ENCODE measurements around the gene GANAB. TPM values are rescaled to one million over a fixed set of nuclear protein-coding genes. Genes with fewer than 3 reads are reported as not detected.

The GANAB gene
- total and polyA plus RNA-seq, 2 of the 13 experiments (the other 11 are each of a cell fraction or from before 2014, with no cell fraction given), result 99.5 to 234 TPM

Small RNA genes lying within 50 kb of the gene (small RNA-seq; reads per million reads assigned to genes)
- gene AP001458.1 (ENCODE audit: insufficient read depth in 2 of 3, insufficient read length in 3 of 3, low read depth in 2 of 3, low replicate concordance in 1 of 3) (0 reads per million in 3 experiments), gene SNORA57 (ENCODE audit: insufficient read depth in 2 of 3, insufficient read length in 3 of 3, low read depth in 2 of 3, low replicate concordance in 1 of 3) (0 reads per million in 3 experiments)

Other genes with a start within 250 kb of the GANAB start
- gene SCGB1A1, start 227.6 kb downstream of the GANAB start, total RNA-seq (2016; rRNA removed; fragmentation: Illumina TruSeq; extraction: Trizol), result not detected in 2 replicates
- not detected in 2 replicates for gene SCGB1A1, start 227.6 kb downstream of the GANAB start, polyA plus RNA-seq (2011; rRNA removed)
- gene AHNAK, start 99.8 kb downstream of the GANAB start, total RNA-seq (2016; rRNA removed; fragmentation: Illumina TruSeq; extraction: Trizol), result 25.0 and 40.6 TPM in 2 replicates
- 22.8 and 23.4 TPM in 2 replicates for gene AHNAK, start 99.8 kb downstream of the GANAB start, polyA plus RNA-seq (2011; rRNA removed)
- 1,787 and 2,092 TPM in 2 replicates for gene EEF1G, start 72.7 kb downstream of the GANAB start, total RNA-seq (2016; rRNA removed; fragmentation: Illumina TruSeq; extraction: Trizol)
- 1,819 and 2,144 TPM in 2 replicates for gene EEF1G, start 72.7 kb downstream of the GANAB start, polyA plus RNA-seq (2011; rRNA removed)
- gene TUT1, start 55.1 kb downstream of the GANAB start, total RNA-seq (2016; rRNA removed; fragmentation: Illumina TruSeq; extraction: Trizol), result 8.5 and 9.7 TPM in 2 replicates
- gene TUT1, start 55.1 kb downstream of the GANAB start, polyA plus RNA-seq (2011; rRNA removed), result 14.3 and 17.5 TPM in 2 replicates
- 58.1 and 70.0 TPM in 2 replicates for gene MTA2, start 44.7 kb downstream of the GANAB start, total RNA-seq (2016; rRNA removed; fragmentation: Illumina TruSeq; extraction: Trizol)
- 14.0 and 16.8 TPM in 2 replicates for gene MTA2, start 44.7 kb downstream of the GANAB start, polyA plus RNA-seq (2011; rRNA removed)
- gene EML3, start 33.8 kb downstream of the GANAB start, total RNA-seq (2016; rRNA removed; fragmentation: Illumina TruSeq; extraction: Trizol), result 4.6 and 10.6 TPM in 2 replicates
- gene EML3, start 33.8 kb downstream of the GANAB start, polyA plus RNA-seq (2011; rRNA removed), result 12.3 and 16.6 TPM in 2 replicates
- 1.8 and 2.4 TPM in 2 replicates for gene ROM1, start 33.4 kb downstream of the GANAB start, total RNA-seq (2016; rRNA removed; fragmentation: Illumina TruSeq; extraction: Trizol)
- 1.2 and 1.6 TPM in 2 replicates for gene ROM1, start 33.4 kb downstream of the GANAB start, polyA plus RNA-seq (2011; rRNA removed)
- gene B3GAT3, start 24.6 kb downstream of the GANAB start, total RNA-seq (2016; rRNA removed; fragmentation: Illumina TruSeq; extraction: Trizol), result 8.4 and 21.3 TPM in 2 replicates
- gene B3GAT3, start 24.6 kb downstream of the GANAB start, polyA plus RNA-seq (2011; rRNA removed), result 26.1 and 40.4 TPM in 2 replicates
- 11.3 and 13.2 TPM in 2 replicates for gene INTS5, start 6.7 kb upstream of the GANAB start, total RNA-seq (2016; rRNA removed; fragmentation: Illumina TruSeq; extraction: Trizol)
- gene INTS5, start 6.7 kb upstream of the GANAB start, polyA plus RNA-seq (2011; rRNA removed), result 5.7 and 7.8 TPM in 2 replicates
- 91.8 and 109 TPM in 2 replicates for gene C11orf98, start 18.6 kb upstream of the GANAB start, total RNA-seq (2016; rRNA removed; fragmentation: Illumina TruSeq; extraction: Trizol)
- 30.4 and 40.9 TPM in 2 replicates for gene C11orf98, start 18.6 kb upstream of the GANAB start, polyA plus RNA-seq (2011; rRNA removed)
- gene CSKMT, start 18.7 kb upstream of the GANAB start, total RNA-seq (2016; rRNA removed; fragmentation: Illumina TruSeq; extraction: Trizol), result 9.9 and 31.8 TPM in 2 replicates
- gene CSKMT, start 18.7 kb upstream of the GANAB start, polyA plus RNA-seq (2011; rRNA removed), result 7.6 and 9.8 TPM in 2 replicates
- 12.1 and 16.0 TPM in 2 replicates for gene UQCC3, start 25.1 kb upstream of the GANAB start, total RNA-seq (2016; rRNA removed; fragmentation: Illumina TruSeq; extraction: Trizol)
- 7.7 and 8.4 TPM in 2 replicates for gene UQCC3, start 25.1 kb upstream of the GANAB start, polyA plus RNA-seq (2011; rRNA removed)
- 1.4 and 3.7 TPM in 2 replicates for gene LBHD1, start 25.7 kb upstream of the GANAB start, total RNA-seq (2016; rRNA removed; fragmentation: Illumina TruSeq; extraction: Trizol)
- 3.2 and 3.6 TPM in 2 replicates for gene LBHD1, start 25.7 kb upstream of the GANAB start, polyA plus RNA-seq (2011; rRNA removed)
- 52.4 and 58.9 TPM in 2 replicates for gene UBXN1, start 32.5 kb upstream of the GANAB start, total RNA-seq (2016; rRNA removed; fragmentation: Illumina TruSeq; extraction: Trizol)
- 47.1 and 47.5 TPM in 2 replicates for gene UBXN1, start 32.5 kb upstream of the GANAB start, polyA plus RNA-seq (2011; rRNA removed)
- gene LRRN4CL, start 42.9 kb upstream of the GANAB start, total RNA-seq (2016; rRNA removed; fragmentation: Illumina TruSeq; extraction: Trizol), result 0.11 TPM in 1 of 2 replicates, not detected in the other
- gene LRRN4CL, start 42.9 kb upstream of the GANAB start, polyA plus RNA-seq (2011; rRNA removed), result 0.04 TPM in 1 of 2 replicates, not detected in the other
- gene BSCL2, start 60.8 kb upstream of the GANAB start, total RNA-seq (2016; rRNA removed; fragmentation: Illumina TruSeq; extraction: Trizol), result 10.2 and 21.1 TPM in 2 replicates
- 19.5 and 22.6 TPM in 2 replicates for gene BSCL2, start 60.8 kb upstream of the GANAB start, polyA plus RNA-seq (2011; rRNA removed)
- not detected in 2 replicates for gene GNG3, start 61.1 kb upstream of the GANAB start, total RNA-seq (2016; rRNA removed; fragmentation: Illumina TruSeq; extraction: Trizol)
- gene GNG3, start 61.1 kb upstream of the GANAB start, polyA plus RNA-seq (2011; rRNA removed), result not detected in 2 replicates
- 8.4 and 9.6 TPM in 2 replicates for gene HNRNPUL2, start 80.8 kb upstream of the GANAB start, total RNA-seq (2016; rRNA removed; fragmentation: Illumina TruSeq; extraction: Trizol)
- gene HNRNPUL2, start 80.8 kb upstream of the GANAB start, polyA plus RNA-seq (2011; rRNA removed), result 9.6 TPM in 2 replicates
- gene TTC9C, start 81.9 kb upstream of the GANAB start, total RNA-seq (2016; rRNA removed; fragmentation: Illumina TruSeq; extraction: Trizol), result 36.4 and 42.5 TPM in 2 replicates
- gene TTC9C, start 81.9 kb upstream of the GANAB start, polyA plus RNA-seq (2011; rRNA removed), result 28.0 and 29.1 TPM in 2 replicates
- 4.0 and 5.2 TPM in 2 replicates for gene ZBTB3, start 107.5 kb upstream of the GANAB start, total RNA-seq (2016; rRNA removed; fragmentation: Illumina TruSeq; extraction: Trizol)
- gene ZBTB3, start 107.5 kb upstream of the GANAB start, polyA plus RNA-seq (2011; rRNA removed), result 3.1 and 3.4 TPM in 2 replicates
- gene POLR2G, start 115.0 kb upstream of the GANAB start, total RNA-seq (2016; rRNA removed; fragmentation: Illumina TruSeq; extraction: Trizol), result 97.6 and 116 TPM in 2 replicates
- 85.9 and 97.1 TPM in 2 replicates for gene POLR2G, start 115.0 kb upstream of the GANAB start, polyA plus RNA-seq (2011; rRNA removed)
- 13.4 and 19.4 TPM in 2 replicates for gene TAF6L, start 124.8 kb upstream of the GANAB start, total RNA-seq (2016; rRNA removed; fragmentation: Illumina TruSeq; extraction: Trizol)
- 12.6 and 15.3 TPM in 2 replicates for gene TAF6L, start 124.8 kb upstream of the GANAB start, polyA plus RNA-seq (2011; rRNA removed)
- 11.4 and 24.8 TPM in 2 replicates for gene TMEM179B, start 140.8 kb upstream of the GANAB start, total RNA-seq (2016; rRNA removed; fragmentation: Illumina TruSeq; extraction: Trizol)
- 25.7 and 31.5 TPM in 2 replicates for gene TMEM179B, start 140.8 kb upstream of the GANAB start, polyA plus RNA-seq (2011; rRNA removed)
- 18.0 and 24.9 TPM in 2 replicates for gene TMEM223, start 145.4 kb upstream of the GANAB start, total RNA-seq (2016; rRNA removed; fragmentation: Illumina TruSeq; extraction: Trizol)
- gene TMEM223, start 145.4 kb upstream of the GANAB start, polyA plus RNA-seq (2011; rRNA removed), result 19.5 TPM in 2 replicates
- gene NXF1, start 158.8 kb upstream of the GANAB start, total RNA-seq (2016; rRNA removed; fragmentation: Illumina TruSeq; extraction: Trizol), result 26.2 and 30.9 TPM in 2 replicates
- gene NXF1, start 158.8 kb upstream of the GANAB start, polyA plus RNA-seq (2011; rRNA removed), result 30.4 and 39.7 TPM in 2 replicates
- 26.9 and 29.2 TPM in 2 replicates for gene STX5, start 185.4 kb upstream of the GANAB start, total RNA-seq (2016; rRNA removed; fragmentation: Illumina TruSeq; extraction: Trizol)
- gene STX5, start 185.4 kb upstream of the GANAB start, polyA plus RNA-seq (2011; rRNA removed), result 30.0 and 36.6 TPM in 2 replicates
- gene TEX54, start 186.2 kb upstream of the GANAB start, total RNA-seq (2016; rRNA removed; fragmentation: Illumina TruSeq; extraction: Trizol), result not detected in 2 replicates
- gene TEX54, start 186.2 kb upstream of the GANAB start, polyA plus RNA-seq (2011; rRNA removed), result not detected in 2 replicates
- gene WDR74, start 193.0 kb upstream of the GANAB start, total RNA-seq (2016; rRNA removed; fragmentation: Illumina TruSeq; extraction: Trizol), result 68.4 and 83.3 TPM in 2 replicates
- 77.0 and 84.6 TPM in 2 replicates for gene WDR74, start 193.0 kb upstream of the GANAB start, polyA plus RNA-seq (2011; rRNA removed)
- gene SLC3A2, start 234.3 kb upstream of the GANAB start, total RNA-seq (2016; rRNA removed; fragmentation: Illumina TruSeq; extraction: Trizol), result 94.8 and 213 TPM in 2 replicates
- gene SLC3A2, start 234.3 kb upstream of the GANAB start, polyA plus RNA-seq (2011; rRNA removed), result 225 and 226 TPM in 2 replicates